Stimulated activated CD4-positive, alpha-beta T cell treated with anti-CD3 and anti-CD28 coated beads, Interleukin-4, amount 100 ng/mL, for 4 hours (primary cell): ENCODE results near the gene ERCC3.

Experiments
- DNase-seq, 2 experiments: peaks; one replicate each; pipeline ENCODE4 v3.0.0-alpha.2; 2020

ERCC3 gene

DNA sequence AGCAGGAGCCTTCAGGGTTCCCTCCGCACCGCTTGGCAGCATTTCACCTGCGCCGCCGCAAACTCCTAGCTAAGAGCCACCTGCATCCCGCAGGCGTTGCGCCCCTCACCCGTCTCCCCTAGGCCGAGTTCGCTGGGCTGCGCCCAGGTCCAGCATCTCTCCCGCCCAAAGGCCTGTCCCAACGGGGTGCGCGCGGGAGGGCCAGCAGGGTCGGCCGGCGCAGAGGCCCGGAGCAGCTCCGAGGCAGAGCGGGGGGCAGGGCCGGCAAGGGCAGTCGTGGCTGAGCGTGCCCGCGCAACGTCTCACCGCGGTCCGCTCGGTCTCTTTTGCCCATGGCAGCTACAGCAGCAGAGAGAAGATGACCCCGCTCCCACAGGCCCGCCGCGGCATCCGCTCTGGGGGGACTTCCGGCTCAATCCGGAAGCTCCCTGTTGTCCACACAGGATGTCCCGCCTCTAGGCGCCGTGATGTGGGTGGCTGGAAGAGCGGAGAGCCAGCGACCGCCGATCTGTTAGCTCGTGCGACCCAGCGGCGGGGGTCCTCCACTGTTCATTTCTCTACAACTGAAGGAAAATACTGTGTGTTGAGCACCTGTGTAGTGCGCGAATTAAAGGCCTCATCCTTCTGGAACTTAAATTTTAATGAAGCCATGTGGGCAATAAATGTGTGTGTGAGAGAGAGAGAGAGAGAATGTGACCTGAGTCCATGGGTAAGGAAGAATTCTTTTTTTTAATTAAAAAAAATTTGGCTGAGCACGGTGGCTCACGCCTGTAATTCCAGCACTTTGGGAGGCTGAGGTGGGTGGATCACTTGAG, at the start of gene ERCC3:
Gene ERCC3 (minus strand): TSS at position 397 of the 815 bp plus-strand sequence. CDS start 63 bp downstream, at position 334.
- peak; percentile 79 to 81 for DNase-seq

DNA sequence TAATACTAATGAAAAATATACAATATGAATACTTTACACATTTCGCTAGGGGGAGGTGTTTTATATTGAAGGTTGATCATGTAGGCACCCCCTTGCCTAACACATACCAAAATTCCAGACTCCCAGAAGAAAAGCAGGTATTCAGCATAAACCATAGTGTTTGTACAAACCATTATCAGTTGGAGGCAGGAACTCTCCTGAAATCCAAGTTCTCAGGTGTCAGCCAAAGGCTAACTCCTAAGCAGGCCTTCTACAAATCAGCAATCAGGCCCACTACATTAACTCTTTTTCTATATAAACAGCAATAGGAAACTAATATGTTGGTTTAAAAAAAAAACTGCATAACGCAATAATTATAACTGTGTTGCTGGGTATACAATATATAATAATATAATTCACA, 49.3 kb upstream of the ERCC3 start:
- DNase-seq: no peak

DNA sequence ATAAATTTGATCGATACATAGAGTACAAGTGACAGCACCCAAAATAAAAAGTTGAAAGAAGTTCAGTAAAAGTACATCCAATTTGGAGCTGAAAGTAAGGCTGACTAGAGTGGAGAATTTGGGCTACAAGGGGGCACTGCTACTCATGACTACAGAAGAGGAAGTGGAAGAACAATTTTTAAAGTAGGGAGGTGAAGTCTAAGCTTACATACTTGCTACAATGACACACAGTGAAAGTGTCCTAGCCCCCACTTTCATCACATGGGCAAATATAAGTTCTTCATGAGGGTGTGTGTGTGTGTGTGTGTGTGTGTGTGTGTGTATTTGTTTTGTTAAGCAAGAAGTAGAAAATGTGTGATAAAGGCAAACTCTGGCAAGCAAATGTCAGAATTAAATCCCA, 48.2 kb upstream of the ERCC3 start:
- DNase-seq: no peak

DNA sequence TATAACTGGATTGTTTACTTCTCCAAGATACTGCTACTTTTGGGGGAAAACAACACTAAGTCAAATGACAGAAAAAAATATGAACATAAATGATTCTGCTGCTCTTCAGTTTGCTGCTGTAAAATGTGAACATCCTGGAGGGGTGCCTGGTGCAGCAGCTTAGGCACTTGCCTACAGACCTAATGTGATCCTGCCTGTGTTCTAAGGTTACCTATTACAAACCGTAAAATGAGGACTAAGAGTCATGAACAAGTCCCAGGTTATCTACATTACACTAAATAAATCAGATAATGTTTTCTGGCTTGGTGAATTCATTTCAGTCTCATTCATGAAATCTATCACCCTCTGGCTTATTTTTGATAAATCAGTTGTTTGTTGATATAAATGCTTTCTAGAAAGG, 38.4 kb upstream of the ERCC3 start:
- DNase-seq: no peak

DNA sequence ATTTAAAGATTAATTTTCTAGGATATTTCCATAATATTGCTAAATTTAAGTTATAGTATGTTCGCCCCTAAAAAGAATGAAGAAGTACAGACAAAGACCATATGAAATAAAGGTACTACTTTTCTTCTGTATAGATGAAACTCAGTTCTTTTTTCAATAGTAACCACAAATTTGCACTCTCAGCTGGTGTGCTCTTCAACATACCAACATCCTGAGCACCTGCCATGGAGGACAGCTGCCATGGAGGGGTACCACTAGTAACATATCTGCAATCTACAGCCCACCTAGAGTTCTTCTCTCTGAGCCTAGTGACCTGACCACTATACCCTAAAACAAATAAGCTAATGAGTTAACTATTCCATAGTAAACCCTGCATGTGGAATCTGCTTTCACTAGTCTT, 36.8 kb upstream of the ERCC3 start:
- no peak for DNase-seq

DNA sequence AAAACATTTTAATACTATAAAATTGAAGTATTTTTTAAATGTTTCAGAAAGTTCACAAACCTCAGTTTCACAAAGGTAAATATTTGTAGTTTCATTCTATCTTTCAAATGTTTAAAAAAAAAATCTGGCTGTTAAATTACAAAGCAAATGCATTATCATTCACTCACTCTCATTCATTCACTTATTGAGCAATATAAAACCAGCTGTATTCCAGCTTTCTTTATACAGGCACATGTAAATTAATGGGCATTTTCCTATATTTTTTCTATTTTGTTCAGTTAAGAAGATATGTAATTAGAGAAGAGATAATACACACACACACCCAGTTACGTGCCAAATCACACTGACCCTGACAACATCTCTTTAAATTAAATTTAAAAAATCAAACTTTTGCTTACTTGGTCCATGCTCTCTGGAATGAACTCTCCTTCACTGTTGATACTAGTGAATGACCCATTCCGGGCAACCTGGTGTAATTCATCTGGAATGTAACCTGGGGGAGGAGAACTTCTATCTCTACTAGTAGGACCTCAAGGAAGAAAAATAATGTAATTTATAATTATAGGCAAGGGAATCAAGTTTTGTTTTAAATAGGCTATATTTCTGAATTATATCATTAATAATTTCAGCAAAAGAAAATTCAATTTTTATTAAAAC, 32.5 kb upstream of the ERCC3 start:
- DNase-seq: no peak

DNA sequence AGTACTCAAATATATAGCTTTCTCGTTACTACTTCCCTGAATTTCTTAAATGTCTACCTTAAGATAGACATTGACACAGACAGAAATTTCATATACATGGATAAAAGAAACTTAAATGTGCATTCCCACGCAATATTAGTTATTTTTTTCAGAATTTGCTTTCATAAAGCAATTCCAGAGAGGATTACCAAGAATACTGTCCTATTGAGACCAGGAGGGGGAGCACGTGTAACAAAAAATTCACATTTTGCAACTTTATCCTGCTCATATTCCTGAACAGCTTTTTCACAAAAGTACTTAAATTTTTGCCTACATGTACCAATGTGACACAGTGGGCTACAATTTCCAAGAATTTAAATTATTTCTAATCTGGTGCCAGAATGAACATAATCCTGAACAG, 30.7 kb upstream of the ERCC3 start:
- DNase-seq: no peak

DNA sequence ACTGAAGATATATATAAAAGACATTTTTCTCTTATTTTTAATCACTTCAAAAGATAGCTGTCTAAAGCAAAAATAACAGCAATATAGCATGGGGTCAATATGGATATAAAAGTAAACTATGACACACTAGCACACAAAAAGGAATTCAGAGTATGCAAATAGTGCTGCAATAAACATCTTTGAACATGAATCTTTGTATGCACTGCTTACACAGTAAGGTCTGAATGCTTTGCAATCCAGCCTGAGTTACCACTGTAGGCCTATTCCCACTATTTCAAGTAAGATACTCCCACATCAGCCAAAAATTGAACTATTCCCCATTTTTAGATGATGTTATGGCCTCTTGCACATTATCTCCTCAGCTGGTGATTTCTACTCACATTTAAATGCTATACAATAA, 27.4 kb upstream of the ERCC3 start:
- no peak for DNase-seq

DNA sequence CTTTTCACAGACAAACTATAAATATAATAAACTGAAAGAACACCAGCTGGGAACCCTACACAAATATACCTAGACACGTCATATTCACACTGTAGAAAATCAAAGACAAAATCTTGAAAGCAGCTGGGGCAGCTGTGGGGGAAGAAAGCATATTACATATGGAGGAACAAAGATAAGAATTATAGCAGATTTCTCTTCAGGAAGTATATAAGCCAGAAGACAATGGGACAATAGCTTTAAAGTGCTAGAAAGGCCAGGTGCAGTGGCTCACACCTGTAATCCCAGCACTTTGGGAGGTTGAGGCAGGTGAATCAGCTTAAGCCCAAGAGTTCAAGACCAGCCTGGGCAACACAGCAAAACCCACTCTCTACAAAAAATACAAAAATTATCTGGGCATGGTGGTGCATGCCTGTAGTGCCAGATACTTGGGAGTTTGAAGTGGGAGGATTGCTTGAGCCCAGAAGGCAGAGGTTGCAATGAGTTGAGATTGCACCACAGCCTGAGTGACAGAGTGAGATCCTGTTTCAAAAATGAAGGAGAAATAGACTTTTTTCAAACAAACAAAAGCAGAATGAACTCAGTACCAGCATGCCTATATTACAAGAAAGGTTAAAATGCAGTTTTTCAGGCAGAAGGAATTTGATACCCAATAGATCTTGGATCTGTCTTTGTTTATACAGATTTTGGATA, 26.8 kb upstream of the ERCC3 start:
- no peak for DNase-seq

DNA sequence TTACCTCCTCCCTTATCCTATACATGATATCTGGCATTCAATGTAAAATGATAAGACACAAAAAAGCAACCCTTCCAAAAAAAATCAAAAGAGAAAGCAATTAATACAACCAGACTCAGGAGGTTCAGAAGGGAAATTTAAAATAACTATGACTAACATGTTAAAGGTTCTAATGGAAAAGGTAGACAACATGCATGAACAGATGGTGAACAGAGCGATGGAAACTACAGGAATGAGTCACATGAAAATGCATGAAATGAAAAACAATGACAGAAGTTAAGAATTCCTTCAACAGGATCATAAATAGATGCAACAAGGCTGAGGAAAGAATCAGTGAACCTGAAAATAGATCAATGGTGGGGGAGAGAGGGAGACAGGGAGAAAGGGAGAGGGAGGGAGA, 26.1 kb upstream of the ERCC3 start:
- DNase-seq: no peak

DNA sequence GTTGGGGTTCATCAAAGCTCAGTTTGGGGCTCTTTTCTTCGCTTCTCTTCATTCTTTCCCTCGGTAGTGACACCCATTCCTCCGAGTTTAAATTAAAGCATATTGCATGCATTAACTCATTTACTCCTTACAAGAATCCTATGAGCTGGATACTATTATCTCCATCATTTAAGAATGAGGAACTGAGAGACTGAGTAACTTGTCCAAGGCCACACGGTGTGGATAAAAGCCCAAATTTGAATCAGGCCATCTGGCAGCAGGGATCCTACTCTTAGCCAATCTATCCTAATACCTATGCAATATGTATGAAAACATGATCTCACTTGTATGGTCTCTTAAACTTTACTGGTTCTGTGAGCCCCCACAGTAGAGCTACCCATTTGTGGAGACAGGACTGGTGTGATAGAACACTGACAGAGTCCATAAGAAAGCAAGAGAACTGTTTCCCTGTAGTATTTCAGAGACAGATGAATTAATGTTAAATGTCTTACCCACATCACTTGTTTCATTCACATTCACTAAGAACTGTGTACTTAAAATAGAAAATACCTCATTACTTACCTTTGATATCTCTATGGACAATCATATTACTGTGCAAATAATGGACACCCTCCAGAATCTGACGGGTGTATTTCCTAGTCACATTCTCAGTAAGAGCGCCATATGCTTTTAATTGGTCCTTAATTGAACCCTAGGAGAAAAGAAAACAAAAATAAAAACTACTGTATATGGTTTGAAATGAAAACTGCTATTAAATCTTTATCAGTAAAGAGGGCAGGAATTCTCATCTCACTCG, 20.4 kb upstream of the ERCC3 start:
- no peak for DNase-seq

DNA sequence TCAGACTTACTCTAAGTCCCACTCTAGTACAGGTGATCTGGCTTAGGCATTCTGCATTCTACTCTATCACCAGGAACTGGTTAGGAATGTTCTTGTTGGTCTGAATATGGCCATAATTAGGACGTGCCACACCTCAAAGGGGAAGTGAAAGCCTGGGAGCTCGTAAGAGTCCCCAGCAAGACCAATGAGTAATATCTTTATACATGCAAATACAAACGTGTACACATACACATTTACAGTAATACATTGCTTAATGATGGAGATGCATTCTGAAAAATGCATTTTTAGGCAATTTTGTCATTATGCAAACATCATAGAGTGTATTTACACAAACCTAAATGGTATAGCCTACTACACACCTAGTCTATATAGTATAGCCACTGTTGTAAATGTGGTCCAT, 19.5 kb upstream of the ERCC3 start:
- no peak for DNase-seq

DNA sequence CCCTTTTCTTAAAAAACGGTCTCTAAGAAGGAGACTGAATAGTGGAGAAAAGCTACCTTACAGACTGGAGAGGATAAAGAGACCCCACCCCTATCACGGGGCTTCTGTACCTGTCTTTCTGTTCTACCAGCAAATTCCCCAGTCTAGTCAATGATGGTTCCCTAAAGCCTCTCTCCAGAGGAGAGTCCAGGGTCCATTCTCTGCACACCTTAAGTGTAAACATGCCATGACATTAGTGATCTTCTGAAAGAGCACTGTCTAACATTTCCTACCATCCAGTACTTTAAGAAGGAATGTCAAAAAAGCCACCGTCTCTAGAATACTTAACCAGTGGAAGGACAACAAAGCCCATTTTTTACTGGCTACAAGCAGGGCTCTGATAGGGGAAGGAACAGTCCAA, 17.0 kb upstream of the ERCC3 start:
- no peak for DNase-seq

DNA sequence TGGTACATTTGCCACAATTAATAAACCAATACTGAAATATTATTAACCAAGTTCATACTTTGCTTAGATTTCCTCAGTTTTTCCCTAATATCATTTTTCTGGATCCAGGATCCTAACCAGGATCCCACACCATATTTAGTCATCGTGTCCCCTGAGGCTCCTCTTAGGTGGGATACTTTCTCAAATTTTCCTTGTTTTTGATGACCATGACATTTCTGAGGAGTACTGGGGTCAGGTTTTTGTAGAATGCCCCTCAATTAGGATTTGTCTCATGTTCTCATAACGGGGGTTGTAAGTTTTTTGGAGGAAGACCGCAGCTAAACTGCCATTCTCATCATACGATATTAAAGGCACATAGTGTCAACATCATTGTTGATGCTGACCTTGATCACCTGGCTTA, 15.5 kb upstream of the ERCC3 start:
- DNase-seq: no peak

DNA sequence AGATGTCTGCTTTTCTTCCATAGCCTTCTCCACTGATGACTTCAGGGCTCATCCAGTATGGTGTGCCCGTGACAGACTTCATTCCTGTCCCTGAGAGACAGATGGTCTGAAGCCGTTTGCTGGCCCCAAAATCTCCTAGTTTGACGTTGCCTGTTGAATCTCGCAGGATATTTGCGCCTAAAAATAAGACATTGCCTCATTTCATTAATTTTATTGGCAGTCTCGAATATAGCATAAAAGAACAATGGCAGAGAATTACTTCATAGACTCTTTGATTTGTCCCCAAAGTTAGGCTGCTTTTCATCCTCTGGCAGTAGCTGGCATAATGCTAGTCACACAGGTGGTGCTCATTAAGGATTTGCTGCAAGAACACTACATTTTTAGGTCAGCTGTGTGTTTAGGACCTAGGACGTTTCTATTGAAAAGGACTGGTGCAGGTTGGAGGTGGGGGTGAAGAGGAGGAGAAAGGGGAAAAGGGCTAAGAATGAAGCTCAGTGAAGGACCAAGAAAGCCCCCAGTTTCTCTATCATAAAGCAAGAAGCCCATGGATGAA, 14.7 kb upstream of the ERCC3 start:
- no peak for DNase-seq

DNA sequence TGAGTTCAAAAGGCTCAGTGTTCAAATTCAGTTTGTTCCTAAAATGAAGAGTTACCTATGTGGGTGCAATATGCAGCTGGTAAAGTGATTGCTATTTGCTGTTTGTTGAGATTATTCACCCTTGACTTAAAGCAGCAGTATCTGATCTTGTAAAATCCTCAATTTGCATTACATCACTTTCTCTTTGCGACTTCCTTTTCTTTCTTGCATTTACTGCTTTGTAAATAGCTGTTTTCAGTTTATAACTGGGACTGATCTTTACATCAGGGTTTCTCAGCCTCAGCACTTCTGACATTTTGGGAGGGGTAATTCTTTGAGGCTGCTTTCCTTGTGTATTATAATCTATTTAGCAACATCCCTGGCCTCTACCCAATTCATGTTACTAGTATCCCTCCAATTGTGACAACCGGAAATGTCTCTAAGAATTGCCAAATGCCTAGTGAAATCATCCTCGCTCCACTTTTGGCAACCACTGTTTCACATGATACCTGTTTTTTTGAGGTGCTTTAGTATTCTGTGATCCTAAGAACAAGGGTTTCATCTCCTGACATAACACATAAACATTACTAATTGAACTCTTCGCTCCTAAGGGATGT, 12.1 kb upstream of the ERCC3 start:
- DNase-seq: no peak

DNA sequence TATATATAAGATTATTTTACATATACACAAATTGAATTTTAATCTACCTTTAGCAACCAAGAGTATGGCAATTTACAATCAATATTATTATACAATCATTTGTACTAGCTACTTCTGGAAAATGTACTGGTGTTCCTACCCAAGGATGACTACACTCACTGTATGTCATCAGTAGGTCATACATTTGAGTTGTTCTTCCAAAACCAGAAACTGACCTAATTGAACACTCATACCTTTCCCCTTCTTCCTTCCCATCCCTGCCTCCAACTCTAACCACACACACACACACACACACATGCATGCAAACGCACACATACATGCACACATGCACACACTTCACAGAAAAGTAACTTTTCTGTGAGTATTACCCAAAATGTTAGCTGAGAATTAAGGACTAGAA, 8.2 kb upstream of the ERCC3 start:
- no peak for DNase-seq

DNA sequence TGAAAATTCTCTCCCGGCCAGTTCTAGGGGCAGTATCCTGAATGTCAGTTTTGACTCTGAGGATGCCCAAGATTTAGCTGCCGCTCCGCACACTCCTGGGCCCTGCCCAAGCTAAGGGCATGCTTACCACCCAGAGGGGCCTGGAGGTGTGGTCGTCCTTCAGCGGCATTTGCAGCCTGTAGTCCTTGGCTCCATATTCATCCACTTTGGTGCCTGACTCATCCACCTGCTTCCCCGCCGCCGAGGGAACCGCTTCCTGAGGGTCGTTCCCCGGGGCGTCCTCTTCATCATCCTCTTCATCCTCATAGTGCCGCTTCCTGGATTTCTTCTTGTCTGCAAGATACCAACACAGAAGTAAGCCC, 577 bp downstream of the ERCC3 start:
- DNase-seq: no peak

DNA sequence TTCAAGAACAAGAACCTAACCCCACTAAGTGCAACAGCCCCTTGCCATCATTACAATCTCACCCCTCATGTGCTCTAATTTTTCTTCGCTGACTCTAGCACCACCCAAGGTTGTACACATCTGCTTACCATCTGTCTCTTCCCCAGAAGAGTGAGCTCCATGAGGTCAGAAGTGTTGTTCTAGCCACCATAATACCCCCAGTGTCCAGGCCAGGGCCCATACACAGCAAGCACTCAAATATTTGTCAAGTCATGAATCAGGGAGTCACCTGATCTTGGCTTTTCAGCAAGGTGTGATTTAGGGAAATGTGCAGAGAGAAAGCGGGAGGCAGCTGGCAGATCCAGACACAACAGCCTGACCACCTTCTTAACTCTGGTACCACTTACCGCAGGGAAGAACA, 5.7 kb downstream of the ERCC3 start:
- no peak for DNase-seq

DNA sequence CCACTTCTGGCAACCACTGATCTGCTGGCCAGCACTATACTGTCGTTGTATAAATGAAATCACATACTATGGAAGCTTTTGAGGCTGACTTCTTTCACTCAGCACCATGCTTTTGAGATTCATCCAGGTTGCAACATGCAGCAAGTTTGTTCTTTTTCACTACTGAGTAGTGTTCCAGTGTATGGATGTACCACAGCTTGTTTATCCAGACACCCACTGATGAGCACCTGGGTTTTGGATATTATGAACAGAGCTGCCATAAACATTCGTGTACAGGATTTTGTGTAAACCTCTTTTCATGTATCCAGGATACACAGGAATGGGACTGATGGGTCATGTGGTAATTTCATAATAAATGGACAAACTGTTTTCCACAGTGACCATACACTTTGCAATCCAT, 10.7 kb downstream of the ERCC3 start:
- DNase-seq: no peak

DNA sequence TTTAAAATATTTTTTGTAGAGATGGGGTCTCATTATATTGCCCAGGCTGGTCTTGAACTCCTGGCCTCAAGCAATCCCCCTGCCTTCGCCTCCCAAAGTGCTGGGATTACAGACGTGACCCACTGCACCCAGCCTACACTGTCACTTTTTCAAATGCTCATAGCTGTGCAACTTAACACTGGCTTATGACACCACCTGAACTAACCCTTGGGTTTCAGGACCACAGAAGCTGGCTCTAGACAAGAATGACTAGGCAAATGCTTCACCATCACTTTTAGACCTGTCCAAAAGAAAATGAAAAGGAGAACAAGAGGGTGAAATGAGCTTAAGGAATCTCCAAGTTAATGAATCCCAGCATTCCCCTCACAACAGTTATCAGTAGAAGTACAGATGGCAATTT, 13.3 kb downstream of the ERCC3 start:
- no peak for DNase-seq

DNA sequence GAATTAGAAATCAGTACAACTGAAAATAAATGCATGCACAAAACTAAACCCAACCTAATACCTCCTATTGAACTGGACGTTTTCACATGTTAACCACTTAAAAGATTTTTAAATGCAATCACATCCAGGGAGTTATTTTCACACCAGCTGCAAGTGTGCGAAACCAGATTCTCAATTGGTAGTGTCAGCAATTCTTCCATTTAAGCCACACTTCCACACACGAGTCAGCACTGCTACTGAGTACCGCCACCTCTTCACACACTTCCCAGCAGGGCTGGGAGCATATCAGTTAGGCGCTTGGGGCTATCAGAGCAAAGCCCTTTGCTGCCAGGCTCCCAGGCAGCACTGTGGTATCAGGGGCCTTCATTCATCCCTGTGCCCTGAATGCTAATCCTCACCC, 14.2 kb downstream of the ERCC3 start:
- no peak for DNase-seq

DNA sequence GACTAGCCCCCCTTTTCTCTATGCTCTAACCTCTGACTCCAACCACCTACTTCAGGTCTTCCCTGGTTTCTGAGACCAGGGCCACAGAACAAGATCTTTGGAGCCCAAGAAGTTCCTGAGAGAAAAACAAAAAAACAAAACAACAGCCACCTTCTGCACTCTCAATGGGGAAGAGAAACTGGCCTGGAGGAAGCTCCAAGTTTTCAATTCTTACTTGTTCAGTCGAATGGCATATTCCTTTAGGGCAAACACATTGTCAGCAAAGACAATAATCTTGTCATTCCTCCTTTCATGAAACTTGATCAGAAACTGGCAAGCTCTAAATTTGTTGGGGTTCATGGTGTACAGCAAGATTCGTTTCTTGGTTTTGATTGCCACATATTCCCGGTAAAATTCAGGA, 15.0 kb downstream of the ERCC3 start:
- DNase-seq: no peak
